GM18868 (cell line): ENCODE data around the gene NBEAL2.

Experiments
- ATAC-seq: cut with Tn5 transposase; IDR thresholded peaks from one replicate; pipeline ENCODE4 v1.9.1; 2021; ENCODE audit warnings: mild to moderate bottlenecking, moderate library complexity; ENCODE audit not compliant: unreplicated experiment

Gene NBEAL2

DNA sequence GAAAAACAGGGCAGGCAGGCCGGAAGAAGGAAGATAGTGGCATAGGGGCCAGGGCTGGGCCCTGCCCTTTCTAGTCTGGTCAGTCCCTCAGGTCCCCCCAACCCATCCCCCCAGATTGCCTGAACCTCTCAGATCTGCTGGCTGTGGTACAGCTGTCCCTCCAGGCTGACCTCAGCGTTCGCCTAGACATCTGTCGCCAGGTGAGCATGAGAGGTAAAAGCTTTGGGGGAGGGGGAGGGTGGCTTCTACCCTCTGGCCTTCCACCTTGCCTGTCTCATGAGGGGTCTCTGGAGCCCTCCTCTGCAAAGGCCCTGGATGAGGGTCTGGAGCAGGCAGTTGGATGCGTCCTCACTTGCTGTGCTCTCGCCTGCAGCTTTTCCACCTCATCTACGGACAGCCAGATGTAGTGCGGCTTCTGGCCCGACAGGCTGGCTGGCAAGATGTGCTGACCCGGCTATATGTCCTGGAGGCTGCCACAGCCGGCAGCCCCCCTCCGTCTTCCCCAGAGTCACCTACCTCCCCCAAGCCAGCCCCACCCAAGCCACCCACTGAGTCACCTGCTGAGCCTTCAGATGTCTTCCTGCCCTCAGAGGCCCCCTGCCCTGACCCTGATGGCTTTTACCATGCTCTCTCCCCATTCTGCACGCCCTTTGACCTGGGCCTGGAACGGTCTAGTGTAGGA is 20.2 kb downstream of the NBEAL2 start:
- ATAC-seq = no peak

DNA sequence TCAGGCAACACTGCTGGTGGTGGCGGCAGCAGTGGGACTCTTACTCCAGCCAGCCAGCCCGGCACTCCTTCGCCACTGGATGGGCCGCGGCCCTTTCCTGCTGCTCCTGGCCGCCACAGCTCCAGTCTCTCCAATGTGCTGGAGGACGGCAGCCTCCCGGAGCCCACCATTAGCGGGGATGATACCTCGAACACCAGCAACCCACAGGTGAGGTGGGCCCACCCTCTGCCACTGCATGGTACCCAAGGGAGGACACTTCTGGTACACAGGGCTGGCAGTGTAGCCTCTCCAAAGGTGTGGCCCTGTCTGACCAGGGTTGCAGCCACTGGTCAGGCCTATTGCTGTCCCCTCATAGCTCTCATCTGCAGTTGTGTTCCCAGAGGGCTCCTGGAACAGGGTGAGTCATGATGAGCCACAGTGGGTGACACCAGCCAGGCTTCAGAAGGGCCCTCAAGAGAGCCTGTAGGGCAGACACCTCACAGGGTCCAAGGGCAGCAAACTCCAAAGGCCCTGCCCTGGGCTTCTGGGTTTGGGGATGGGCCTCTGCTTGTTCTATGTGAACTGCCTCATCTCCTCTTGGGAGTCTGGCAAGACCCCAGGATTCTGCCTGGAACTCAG is 20.8 kb downstream of the NBEAL2 start:
- no peak for ATAC-seq

DNA sequence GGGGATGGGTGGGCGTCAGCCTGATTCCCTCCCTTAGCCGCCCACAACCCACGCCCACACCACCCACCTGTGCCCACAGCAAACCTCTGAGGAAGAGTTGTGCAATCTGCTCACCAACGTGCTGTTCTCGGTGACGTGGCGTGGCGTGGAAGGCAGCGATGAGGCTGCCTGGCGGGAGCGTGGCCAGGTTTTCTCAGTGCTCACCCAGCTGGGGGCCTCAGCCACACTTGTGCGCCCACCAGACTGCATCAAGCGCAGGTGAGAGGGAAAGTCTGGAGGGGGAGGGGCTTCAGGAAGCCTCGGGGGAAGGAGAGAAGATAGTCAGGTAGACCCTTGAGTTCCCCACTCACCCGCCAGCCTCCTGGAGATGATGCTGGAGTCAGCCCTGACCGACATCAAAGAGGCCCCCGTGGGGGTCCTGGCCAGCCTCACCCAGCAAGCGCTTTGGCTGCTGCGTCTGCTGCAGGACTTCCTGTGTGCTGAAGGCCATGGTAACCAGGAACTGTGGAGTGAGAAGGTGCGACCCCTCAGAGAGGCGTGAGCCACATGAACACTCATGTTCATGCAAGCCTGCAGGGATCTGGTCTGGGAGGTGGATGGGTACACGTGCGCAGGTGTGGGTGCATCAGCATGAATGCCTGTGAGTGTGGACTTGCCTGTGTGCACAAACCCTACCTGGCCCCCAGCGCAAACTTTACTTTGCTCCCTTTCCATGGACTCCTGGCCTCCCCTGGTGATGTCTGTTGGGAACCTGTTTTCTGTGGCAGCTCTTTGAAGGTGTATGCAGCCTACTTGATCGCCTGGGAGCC is 21.7 kb downstream of the NBEAL2 start:
- ATAC-seq = no peak

DNA sequence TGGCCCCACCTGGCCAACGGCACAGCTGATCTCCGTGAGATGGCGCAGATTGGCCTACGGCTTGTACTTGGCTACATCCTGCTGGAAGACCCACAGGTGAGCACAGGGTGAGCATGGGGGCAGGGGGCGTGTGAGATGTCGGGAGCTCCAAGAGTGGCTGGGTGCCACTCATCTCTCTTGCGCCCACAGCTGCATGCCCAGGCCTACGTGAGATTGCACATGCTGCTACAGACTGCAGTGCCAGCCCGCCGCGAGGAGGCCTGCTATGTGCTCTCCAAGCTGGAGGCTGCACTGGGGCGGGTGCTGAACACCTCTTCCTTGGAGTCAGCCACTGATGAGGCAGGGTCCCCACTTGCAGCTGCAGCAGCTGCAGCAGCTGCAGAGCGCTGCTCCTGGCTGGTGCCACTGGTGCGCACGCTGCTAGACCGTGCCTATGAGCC is 22.3 kb downstream of the NBEAL2 start:
- no peak for ATAC-seq

- no peak for ATAC-seq
These were observed 22.9 kb downstream of the NBEAL2 start for GRCh38 chr3:47002171-47003055.

GRCh38 chr3:47003056-47003410 is 23.6 kb downstream of the NBEAL2 start:
- no peak for ATAC-seq

GRCh38 chr3:47003461-47004368 is 24.2 kb downstream of the NBEAL2 start:
- ATAC-seq = no peak

GRCh38 chr3:47004369-47005211 is 25.1 kb downstream of the NBEAL2 start:
- ATAC-seq = no peak

DNA sequence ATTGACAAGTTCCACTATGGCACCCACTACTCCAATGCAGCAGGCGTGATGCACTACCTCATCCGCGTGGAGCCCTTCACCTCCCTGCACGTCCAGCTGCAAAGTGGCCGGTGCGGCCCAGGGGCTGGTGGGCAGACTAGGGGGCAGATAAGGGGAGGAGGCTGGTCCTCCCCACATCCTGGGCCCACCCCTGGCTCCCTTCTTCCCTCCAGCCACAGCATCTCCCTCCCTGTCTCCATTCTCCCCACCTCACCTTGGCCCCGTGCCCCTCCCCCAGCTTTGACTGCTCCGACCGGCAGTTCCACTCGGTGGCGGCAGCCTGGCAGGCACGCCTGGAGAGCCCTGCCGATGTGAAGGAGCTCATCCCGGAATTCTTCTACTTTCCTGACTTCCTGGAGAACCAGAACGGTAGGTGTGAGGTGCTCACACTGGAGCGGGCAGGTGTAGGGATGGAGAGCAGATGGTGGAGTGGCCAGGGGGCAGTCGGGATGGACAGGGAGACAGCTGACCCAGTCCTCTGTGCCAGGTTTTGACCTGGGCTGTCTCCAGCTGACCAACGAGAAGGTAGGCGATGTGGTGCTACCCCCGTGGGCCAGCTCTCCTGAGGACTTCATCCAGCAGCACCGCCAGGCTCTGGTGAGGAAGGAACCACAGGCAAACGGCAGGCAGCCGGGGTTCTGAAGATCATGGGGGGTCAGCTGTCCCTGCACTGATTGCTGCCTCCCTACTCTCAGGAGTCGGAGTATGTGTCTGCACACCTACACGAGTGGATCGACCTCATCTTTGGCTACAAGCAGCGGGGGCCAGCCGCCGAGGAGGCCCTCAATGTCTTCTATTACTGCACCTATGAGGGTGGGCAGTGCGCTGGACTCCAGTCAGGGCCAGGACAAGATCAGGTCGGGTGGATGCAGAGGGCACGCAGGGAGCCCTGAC is 26.0 kb downstream of the NBEAL2 start:
- no peak for ATAC-seq

- ATAC-seq = no peak
These were observed 26.7 kb downstream of the NBEAL2 start for GRCh38 chr3:47006145-47006651.

GRCh38 chr3:47007001-47007400 is 27.5 kb downstream of the NBEAL2 start:
- ATAC-seq = no peak

DNA sequence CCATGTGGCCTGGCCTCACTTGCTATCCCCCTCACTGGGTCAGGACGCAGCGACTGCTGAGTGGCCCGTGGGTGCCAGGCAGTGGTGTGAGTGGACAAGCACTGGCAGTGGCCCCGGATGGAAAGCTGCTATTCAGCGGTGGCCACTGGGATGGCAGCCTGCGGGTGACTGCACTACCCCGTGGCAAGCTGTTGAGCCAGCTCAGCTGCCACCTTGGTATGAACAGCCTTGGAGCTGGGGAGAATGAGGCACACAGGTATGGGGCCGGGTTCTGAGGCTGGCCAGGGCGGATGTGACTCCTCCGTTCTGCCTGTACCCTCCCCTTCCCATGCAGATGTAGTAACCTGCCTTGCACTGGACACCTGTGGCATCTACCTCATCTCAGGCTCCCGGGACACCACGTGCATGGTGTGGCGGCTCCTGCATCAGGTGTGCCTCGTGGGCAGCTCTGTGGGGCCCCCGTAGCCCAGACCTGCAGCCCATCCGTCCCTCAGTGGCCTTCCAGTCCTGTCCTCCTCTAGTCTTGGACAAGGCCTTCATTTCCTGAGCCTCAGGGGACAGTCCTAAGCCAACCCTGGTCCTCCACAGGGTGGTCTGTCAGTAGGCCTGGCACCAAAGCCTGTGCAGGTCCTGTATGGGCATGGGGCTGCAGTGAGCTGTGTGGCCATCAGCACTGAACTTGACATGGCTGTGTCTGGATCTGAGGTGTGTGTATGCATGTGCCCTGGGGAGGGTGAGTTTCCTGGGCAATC is 28.2 kb downstream of the NBEAL2 start:
- ATAC-seq = no peak

- no peak for ATAC-seq
These were observed 28.8 kb downstream of the NBEAL2 start for GRCh38 chr3:47008234-47008796.

GRCh38 chr3:47008851-47009224 is 29.4 kb downstream of the NBEAL2 start:
- no peak for ATAC-seq

- peak; percentile 82 for ATAC-seq
These were observed 30.0 kb downstream of the NBEAL2 start for GRCh38 chr3:47009225-47010110.
